GM23338 (cell line): ENCODE results near the gene SLX4IP. TPM values are rescaled to one million over a fixed set of nuclear protein-coding genes. Genes with fewer than 3 reads are reported as not detected.

Experiments
- ATAC-seq: fragments of 200-7000 bp; cut with Tn5 transposase; 3 replicates; pipeline ENCODE4 v1.9.1; 2020
- DNase-seq: peaks from one replicate; pipeline ENCODE4 v3.0.0-alpha.2; 2015; ENCODE audit warnings: low spot score
- H2AFZ ChIP-seq: fragments of 200-600 bp; sonication (generic); 2 replicates; pipeline ENCODE4 v1.8.0; 2016; ENCODE audit warnings: antibody characterized with exemption, mild to moderate bottlenecking, moderate library complexity
- H3F3A ChIP-seq: fragments of 200-600 bp; sonication (generic); replicated peaks from 2 replicates; pipeline ENCODE4 v1.8.0; 2017; ENCODE audit warnings: antibody characterized with exemption, mixed run types, low read depth
- H3K27ac ChIP-seq: fragments of 200-600 bp; sonication (generic); 2 replicates; pipeline ENCODE4 v1.6.1; 2016; ENCODE audit warnings: low read depth
- H3K27me3 ChIP-seq: fragments of 200-600 bp; sonication (generic); 2 replicates; pipeline ENCODE4 v1.8.0; 2016; ENCODE audit warnings: mild to moderate bottlenecking, mixed run types, moderate library complexity; ENCODE audit not compliant: insufficient read depth
- H3K36me3 ChIP-seq: fragments of 200-600 bp; sonication (generic); 2 replicates; pipeline ENCODE4 v1.8.0; 2016; ENCODE audit warnings: mild to moderate bottlenecking; ENCODE audit not compliant: insufficient read depth
- H3K4me1 ChIP-seq: fragments of 200-600 bp; sonication (generic); 2 replicates; pipeline ENCODE4 v1.8.0; 2016; ENCODE audit warnings: mild to moderate bottlenecking, moderate library complexity; ENCODE audit not compliant: insufficient read depth
- H3K4me2 ChIP-seq: fragments of 200-600 bp; sonication (generic); 2 replicates; pipeline ENCODE4 v1.7.1; 2017; ENCODE audit warnings: mixed run types
- H3K4me3 ChIP-seq: fragments of 200-600 bp; sonication (generic); 2 replicates; pipeline ENCODE4 v1.6.1; 2016; ENCODE audit warnings: mixed run types
- H3K79me2 ChIP-seq: fragments of 200-600 bp; sonication (generic); replicated peaks from 2 replicates; pipeline ENCODE4 v1.8.0; 2017; ENCODE audit warnings: mild to moderate bottlenecking; ENCODE audit not compliant: insufficient read depth
- H3K9me2 ChIP-seq: fragments of 200-600 bp; sonication (generic); 2 replicates; pipeline ENCODE4 v1.8.0; 2017; ENCODE audit not compliant: insufficient read depth
- H4K20me1 ChIP-seq: fragments of 200-600 bp; sonication (generic); replicated peaks from 2 replicates; pipeline ENCODE4 v1.8.0; 2017; ENCODE audit warnings: mild to moderate bottlenecking; ENCODE audit not compliant: insufficient read depth
- H3K27ac Mint-ChIP-seq: 2 replicates; pipeline ENCODE4 v1.8.0; 2020; ENCODE audit warnings: inconsistent platforms, mild to moderate bottlenecking, moderate library complexity, mixed read lengths
- H3K27me3 Mint-ChIP-seq: 3 replicates; pipeline ENCODE4 v1.8.0; 2022; ENCODE audit warnings: low read depth, mild to moderate bottlenecking, moderate library complexity, mixed read lengths, inconsistent platforms; ENCODE audit not compliant: insufficient read depth, poor library complexity
- H3K36me3 Mint-ChIP-seq: 3 replicates; pipeline ENCODE4 v1.8.0; 2021; ENCODE audit warnings: low read depth, mild to moderate bottlenecking, inconsistent platforms, moderate library complexity, mixed read lengths
- H3K4me1 Mint-ChIP-seq: 3 replicates; pipeline ENCODE4 v1.8.0; 2020; ENCODE audit warnings: mild to moderate bottlenecking, inconsistent platforms, mixed read lengths
- H3K4me3 Mint-ChIP-seq: 3 replicates; pipeline ENCODE4 v1.8.0; 2021; ENCODE audit warnings: moderate library complexity, mild to moderate bottlenecking, inconsistent platforms, mixed read lengths
- H3K9me3 Mint-ChIP-seq: 3 replicates; pipeline ENCODE4 v1.8.0; 2020; ENCODE audit warnings: moderate library complexity, mild to moderate bottlenecking, inconsistent platforms, mixed read lengths
- CREB1 ChIP-seq: fragments of 250-450 bp; sonication (Bioruptor Pico); IDR thresholded peaks from 2 replicates; pipeline ENCODE4 v1.5.0; 2020; ENCODE audit warnings: low read depth, mild to moderate bottlenecking, moderate library complexity
- CTCF ChIP-seq, 2 experiments: fragments of 200-600 bp in 1 of 2; sonication (generic) in 1 of 2; conservative IDR thresholded peaks; 2 replicates each; pipeline versions ENCODE4 v1.5.1 to v1.6.1; 2016 to 2017; ENCODE audit warnings: antibody characterized with exemption in 2 of 2, low read depth in 2 of 2, mild to moderate bottlenecking in 2 of 2, moderate library complexity in 1 of 2
- ETS1 ChIP-seq: IDR thresholded peaks from 2 replicates; pipeline ENCODE4 v1.6.1; 2016; ENCODE audit warnings: antibody characterized with exemption
- EZH2 ChIP-seq: fragments of 200-600 bp; sonication (generic); IDR thresholded peaks from one replicate; pipeline ENCODE4 v1.8.0; 2017; ENCODE audit warnings: antibody characterized with exemption, mild to moderate bottlenecking, low read depth; ENCODE audit not compliant: unreplicated experiment
- EZH2phosphoT487 ChIP-seq: fragments of 200-600 bp; sonication (generic); IDR thresholded peaks from one replicate; pipeline ENCODE4 v1.8.1; 2018; ENCODE audit warnings: antibody characterized with exemption; ENCODE audit not compliant: unreplicated experiment
- JUNB ChIP-seq: IDR thresholded peaks from one replicate; pipeline ENCODE4 v1.6.1; 2016; ENCODE audit warnings: antibody characterized with exemption; ENCODE audit not compliant: unreplicated experiment
- NANOG ChIP-seq: IDR thresholded peaks from 2 replicates; pipeline ENCODE4 v1.6.1; 2016; ENCODE audit warnings: antibody characterized with exemption, borderline replicate concordance
- POLR2AphosphoS5 ChIP-seq: IDR thresholded peaks from 2 replicates; pipeline ENCODE4 v1.6.1; 2016; ENCODE audit warnings: antibody characterized with exemption, low read depth
- REST ChIP-seq: IDR thresholded peaks from one replicate; pipeline ENCODE4 v1.6.1; 2018; ENCODE audit warnings: antibody characterized with exemption; ENCODE audit not compliant: unreplicated experiment
- STAT1 ChIP-seq: IDR thresholded peaks from one replicate; pipeline ENCODE4 v1.6.1; 2016; ENCODE audit warnings: antibody characterized with exemption; ENCODE audit not compliant: unreplicated experiment
- ZNF114 ChIP-seq: fragments of 250-450 bp; sonication (Bioruptor Pico); IDR thresholded peaks from 2 replicates; pipeline ENCODE4 v1.5.0; 2020; ENCODE audit warnings: mild to moderate bottlenecking, moderate library complexity
- ZNF331 ChIP-seq: fragments of 250-450 bp; sonication (Bioruptor Pico); IDR thresholded peaks from 2 replicates; pipeline ENCODE4 v1.5.0; 2020; ENCODE audit warnings: low read depth, mild to moderate bottlenecking, moderate library complexity
- ZNF462 ChIP-seq: fragments of 250-450 bp; sonication (Bioruptor Pico); IDR thresholded peaks from 2 replicates; pipeline ENCODE4 v1.5.0; 2020; ENCODE audit warnings: mild to moderate bottlenecking, moderate library complexity
- polyA plus RNA-seq: library from polyadenylated mRNA; unstranded; fragments of >200 nt; fragmentation: Nextera tagmentation; extraction: Ambion mirVana; gene quantifications from 2 replicates; pipeline ENCODE4 v1.2.1, GENCODE V29; 2016
- total RNA-seq: library from RNA; depleted of rRNA; stranded (reverse); fragments of >200 nt; shearing (Covaris generic); gene quantifications from 2 replicates; pipeline ENCODE4 v1.2.3, GENCODE V29; 2014

Gene SLX4IP
- total and polyA plus RNA-seq, 2 experiments from 2014 or later = 9.1 to 9.8 TPM

DNA sequence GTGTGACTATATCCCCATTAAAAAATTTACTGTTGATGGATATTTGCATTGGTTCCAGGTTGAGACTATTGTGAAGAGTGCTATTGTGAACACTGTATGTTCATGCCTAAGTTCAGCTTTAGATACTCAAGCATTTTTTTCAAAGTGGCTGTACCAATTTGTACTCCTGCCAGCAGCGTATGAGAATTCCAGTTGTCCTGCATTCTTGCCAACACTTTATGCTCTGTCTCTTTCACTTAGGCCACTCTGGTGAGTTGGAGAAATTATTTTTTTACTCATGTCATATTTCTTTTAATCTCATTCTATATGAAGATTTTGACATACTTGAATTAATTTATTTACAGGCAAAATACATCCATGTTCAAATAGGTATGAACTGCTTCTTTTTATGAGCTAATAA, 162.5 kb downstream of the SLX4IP start:
- Histone ChIP-seq H3K4me1 (no peaks in the 10 kb centered on the region), H3K36me3 (no peaks in the 10 kb centered on the region), H3K4me2 (no peak overlapping the region), H3K79me2 (no peaks in the 10 kb centered on the region), H4K20me1 (no peaks in the 10 kb centered on the region), H3K27ac (no peak overlapping the region), H2AFZ (no peak overlapping the region), H3K27me3 (no peaks in the 10 kb centered on the region), H3F3A (no peaks in the 10 kb centered on the region), H3K9me2 (no peaks in the 10 kb centered on the region), H3K4me3 (no peak overlapping the region)
- TF ChIP-seq ZNF331 (no peak), ETS1 (no peak), EZH2 (no peak), EZH2phosphoT487 (no peak), NANOG (no peak), REST (no peak), STAT1 (no peak), POLR2AphosphoS5 (no peak), CREB1 (CRISPR knock-in tag) (no peak), JUNB (no peak), CTCF (conservative IDR thresholded peaks at IDR 0.05; ENCODE audit: low read depth in 2 of 2) (no peak), ZNF114 (CRISPR knock-in tag) (no peak), ZNF462 (no peak)
- Mint-ChIP-seq H3K4me3 (no peak overlapping the region), H3K27me3 (no peaks in the 10 kb centered on the region), H3K4me1 (peaks cover 9% of the 10 kb centered on the region; the same call in 2 of the 3 replicates), H3K9me3 (no peaks in the 10 kb centered on the region), H3K36me3 (no peaks in the 10 kb centered on the region), H3K27ac (no peak overlapping the region)
- ATAC-seq = no peak
- no peak for DNase-seq
